CD4-positive, CD25-positive, alpha-beta regulatory T cell (primary cell): ENCODE measurements around the gene ARHGAP45. TPM values are rescaled to one million over a fixed set of nuclear protein-coding genes. Genes with fewer than 3 reads are reported as not detected.
A peak's percentile ranks its signal among the peaks of the same experiment; 100 is the strongest.

Experiments used
- ATAC-seq, 2 donors: fragments of 150-1000 bp; cut with Tn5 transposase; one replicate each; pipeline ENCODE4 v1.10.0; 2021; ENCODE audit warnings: low read depth in 2 of 2, moderate number of reproducible peaks in 2 of 2, moderate library complexity in 1 of 2
- DNase-seq, 3 donors: peaks; one replicate each; pipeline versions ENCODE4 v3.0.0 to v3.0.0-alpha.2; 2012 to 2022; ENCODE audit warnings: mixed read lengths in 1 of 3
- H3K27ac ChIP-seq: one replicate; pipeline ENCODE4 v1.7.0; 2013; ENCODE audit warnings: mild to moderate bottlenecking, low read length; ENCODE audit not compliant: insufficient read depth, poor library complexity, severe bottlenecking
- H3K27me3 ChIP-seq: one replicate; pipeline ENCODE4 v1.7.0; 2013; ENCODE audit warnings: low read length; ENCODE audit not compliant: control insufficient read depth, insufficient read depth
- H3K36me3 ChIP-seq: one replicate; pipeline ENCODE4 v1.7.0; 2013; ENCODE audit warnings: mild to moderate bottlenecking, low read length, moderate library complexity; ENCODE audit not compliant: control insufficient read depth, insufficient read depth
- H3K4me1 ChIP-seq: 2 replicates; pipeline ENCODE4 v1.7.0; 2013; ENCODE audit warnings: mild to moderate bottlenecking, low read length; ENCODE audit not compliant: insufficient read depth, control insufficient read depth, poor library complexity, severe bottlenecking
- H3K4me3 ChIP-seq: one replicate; pipeline ENCODE4 v1.7.0; 2013; ENCODE audit warnings: low read depth, mild to moderate bottlenecking, low read length, moderate library complexity
- H3K9me3 ChIP-seq, 2 experiments: 1 replicate in 1 of 2; 2 replicates in 1 of 2; pipeline ENCODE4 v1.7.0; 2013; ENCODE audit warnings: low read length in 2 of 2, mild to moderate bottlenecking in 1 of 2, moderate library complexity in 1 of 2; ENCODE audit not compliant: control insufficient read depth in 2 of 2
- H3K27ac Mint-ChIP-seq, 3 donors: one replicate each; pipeline ENCODE4 v1.8.0; 2020 to 2022; ENCODE audit warnings: mild to moderate bottlenecking in 3 of 3, mixed read lengths in 3 of 3, moderate library complexity in 2 of 3
- H3K27me3 Mint-ChIP-seq: one replicate; pipeline ENCODE4 v1.8.0; 2022; ENCODE audit warnings: mild to moderate bottlenecking, mixed read lengths
- H3K36me3 Mint-ChIP-seq: one replicate; pipeline ENCODE4 v1.8.0; 2020; ENCODE audit warnings: mixed read lengths
- H3K4me1 Mint-ChIP-seq, 4 donors: one replicate each; pipeline ENCODE4 v1.8.0; 2020 to 2022; ENCODE audit warnings: mixed read lengths in 4 of 4, mild to moderate bottlenecking in 1 of 4
- H3K4me3 Mint-ChIP-seq, 4 donors: one replicate each; pipeline ENCODE4 v1.8.0; 2020 to 2022; ENCODE audit warnings: mild to moderate bottlenecking in 4 of 4, mixed read lengths in 4 of 4, moderate library complexity in 3 of 4
- H3K9me3 Mint-ChIP-seq, 7 donors: one replicate each; pipeline ENCODE4 v1.8.0; 2020 to 2022; ENCODE audit warnings: mixed read lengths in 7 of 7, mild to moderate bottlenecking in 3 of 7, moderate library complexity in 2 of 7
- polyA plus RNA-seq, 4 donors: library from polyadenylated mRNA; unstranded; fragments of 300-500 nt; fragmentation: Illumina TruSeq; gene quantifications; one replicate each; pipeline ENCODE4 v1.2.3, GENCODE V29; 2021
- total RNA-seq: library from RNA; stranded (reverse); gene quantifications from one replicate; pipeline ENCODE4 v1.2.3, GENCODE V29; 2022

The ARHGAP45 gene
- total and polyA plus RNA-seq, 5 donors from 2014 or later: 258 to 756 (median 284) TPM

DNA sequence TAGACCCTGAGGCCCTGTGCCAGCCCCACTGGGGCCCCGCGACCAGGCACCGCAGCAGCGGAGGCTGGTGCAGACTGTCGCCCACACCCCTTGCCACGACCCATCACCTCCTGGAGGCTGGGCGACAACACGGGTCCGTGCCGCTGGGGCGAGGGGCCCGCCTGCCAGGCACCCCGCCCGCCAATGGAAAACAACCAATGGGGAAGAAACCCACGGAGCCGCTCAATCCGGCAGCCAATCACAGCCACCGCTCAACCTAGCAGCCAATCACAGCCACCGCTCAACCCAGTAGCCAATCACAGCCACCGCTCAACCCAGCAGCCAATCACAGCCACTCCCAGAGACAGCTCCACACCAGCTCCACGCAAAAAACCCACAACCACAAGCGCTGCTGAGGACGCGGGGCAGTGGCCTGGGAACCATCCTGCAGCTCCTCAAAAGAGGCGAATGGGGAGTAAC is 66.5 kb downstream of the ARHGAP45 start:
- H3K27me3 ChIP-seq: no peaks in the 10 kb centered on the region
- Mint-ChIP-seq H3K4me1 (peaks cover 0 to 51% (median 13%) of the 10 kb centered on the region in 4 donors), H3K4me3 (peak overlapping the region; percentile 73 to 87 (median 80)), H3K27ac (peak overlapping the region; percentile 71 to 98 (median 93)), H3K9me3 (no peaks in the 10 kb centered on the region), H3K27me3 (no peaks in the 10 kb centered on the region), H3K36me3 (no peaks in the 10 kb centered on the region)
- peaks cover 55% of the 10 kb centered on the region for H3K4me1 ChIP-seq
- no peak overlapping the region for H3K4me3 ChIP-seq
- H3K27ac ChIP-seq: peak overlapping the region; percentile 92
- H3K9me3 ChIP-seq: no peaks in the 10 kb centered on the region
- H3K36me3 ChIP-seq: no peaks in the 10 kb centered on the region
- DNase-seq (peak; percentile 49 to 81 (median 80)), ATAC-seq (peak; percentile 26 to 29)

- Histone ChIP-seq H3K4me3 (no peak overlapping the region), H3K9me3 (no peaks in the 10 kb centered on the region), H3K36me3 (no peaks in the 10 kb centered on the region), H3K27me3 (no peaks in the 10 kb centered on the region), H3K27ac (no peak overlapping the region), H3K4me1 (peaks cover 51% of the 10 kb centered on the region)
- no peak overlapping the region for H3K4me3 Mint-ChIP-seq
- no peaks in the 10 kb centered on the region for H3K27me3 Mint-ChIP-seq
- no peak for DNase-seq
- H3K4me1 Mint-ChIP-seq: peaks cover 0 to 48% (median 16%) of the 10 kb centered on the region in 4 donors
- no peak for ATAC-seq
- H3K9me3 Mint-ChIP-seq: no peaks in the 10 kb centered on the region
- H3K27ac Mint-ChIP-seq: peak overlapping the region in 1 of 3 donors; percentile 98
- H3K36me3 Mint-ChIP-seq: no peaks in the 10 kb centered on the region
Observed at GRCh38 chr19:1134431-1134830, 67.5 kb downstream of the ARHGAP45 start.

DNA sequence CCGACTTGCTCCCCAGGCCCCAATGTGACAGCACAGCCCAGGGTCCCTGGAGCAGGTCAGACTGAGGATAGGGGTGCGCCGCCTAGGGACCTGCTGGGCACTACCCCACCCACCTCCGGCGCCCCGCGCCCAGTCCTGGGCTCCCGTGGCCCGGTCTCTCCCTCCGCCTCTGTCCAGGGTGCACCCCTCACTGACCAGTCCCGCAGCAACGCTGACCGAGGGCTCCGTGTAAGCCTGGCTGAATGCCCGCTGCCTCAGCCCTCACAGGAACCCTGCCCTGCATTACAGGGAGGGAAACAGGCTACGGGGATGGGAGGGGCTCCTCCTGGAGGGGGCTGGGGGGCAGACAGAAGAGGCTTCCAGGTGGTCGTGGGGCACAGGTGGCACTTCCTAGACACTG is 68.5 kb downstream of the ARHGAP45 start:
- Mint-ChIP-seq H3K36me3 (peaks cover 5% of the 10 kb centered on the region), H3K27me3 (no peaks in the 10 kb centered on the region), H3K9me3 (peaks cover 0 to 4% (median 0%) of the 10 kb centered on the region in 7 donors), H3K27ac (peak overlapping the region in 2 of 3 donors; percentile 69 to 85), H3K4me1 (peaks cover 0 to 39% (median 16%) of the 10 kb centered on the region in 4 donors), H3K4me3 (no peak overlapping the region)
- Histone ChIP-seq H3K4me1 (peaks cover 41% of the 10 kb centered on the region), H3K27me3 (no peaks in the 10 kb centered on the region), H3K4me3 (no peak overlapping the region), H3K36me3 (no peaks in the 10 kb centered on the region), H3K9me3 (no peaks in the 10 kb centered on the region), H3K27ac (no peak overlapping the region)
- no peak for DNase-seq
- ATAC-seq: no peak

- Histone ChIP-seq H3K9me3 (no peaks in the 10 kb centered on the region), H3K4me3 (no peak overlapping the region), H3K36me3 (no peaks in the 10 kb centered on the region), H3K27me3 (no peaks in the 10 kb centered on the region), H3K4me1 (peaks cover 34% of the 10 kb centered on the region), H3K27ac (no peak overlapping the region)
- Mint-ChIP-seq H3K36me3 (peaks cover 5% of the 10 kb centered on the region), H3K9me3 (peaks cover 0 to 4% (median 0%) of the 10 kb centered on the region in 7 donors), H3K27me3 (no peaks in the 10 kb centered on the region), H3K4me1 (peaks cover 0 to 34% (median 14%) of the 10 kb centered on the region in 4 donors), H3K4me3 (no peak overlapping the region), H3K27ac (peak overlapping the region in 2 of 3 donors; percentile 93)
- DNase-seq (peak in 1 of 3 donors; percentile 22), ATAC-seq (no peak)
Observed at GRCh38 chr19:1136201-1136600, 69.2 kb downstream of the ARHGAP45 start.

Other genes starting within 250 kb of the ARHGAP45 start
- not detected for gene PLPPR3, start 245.2 kb upstream of the ARHGAP45 start, total RNA-seq
- not detected for gene PLPPR3, start 245.2 kb upstream of the ARHGAP45 start, polyA plus RNA-seq
- 0.59 TPM for gene AZU1, start 239.3 kb upstream of the ARHGAP45 start, total RNA-seq
- not detected for gene AZU1, start 239.3 kb upstream of the ARHGAP45 start, polyA plus RNA-seq
- gene PRTN3, start 226.2 kb upstream of the ARHGAP45 start, total RNA-seq: not detected
- gene PRTN3, start 226.2 kb upstream of the ARHGAP45 start, polyA plus RNA-seq: not detected
- gene ELANE, start 214.9 kb upstream of the ARHGAP45 start, total RNA-seq: not detected
- not detected for gene ELANE, start 214.9 kb upstream of the ARHGAP45 start, polyA plus RNA-seq
- 1.9 TPM for gene CFD, start 207.5 kb upstream of the ARHGAP45 start, total RNA-seq
- 1 to 10 TPM; 2.0 to 6.4 (median 2.5) TPM for gene CFD, start 207.5 kb upstream of the ARHGAP45 start, polyA plus RNA-seq
- gene MED16, start 174.0 kb upstream of the ARHGAP45 start, total RNA-seq: 71.5 TPM
- 10 to 100 TPM; 61.9 to 91.7 (median 81.4) TPM for gene MED16, start 174.0 kb upstream of the ARHGAP45 start, polyA plus RNA-seq
- gene RNU6-9, start 173.7 kb upstream of the ARHGAP45 start, total RNA-seq: not detected
- not detected for gene RNU6-9, start 173.7 kb upstream of the ARHGAP45 start, polyA plus RNA-seq
- 266 TPM for gene R3HDM4, start 153.9 kb upstream of the ARHGAP45 start, total RNA-seq
- 100 to 1,000 TPM; 249 to 283 (median 267) TPM for gene R3HDM4, start 153.9 kb upstream of the ARHGAP45 start, polyA plus RNA-seq
- gene KISS1R, start 149.8 kb upstream of the ARHGAP45 start, total RNA-seq: 0.86 TPM
- gene KISS1R, start 149.8 kb upstream of the ARHGAP45 start, polyA plus RNA-seq: 1 to 10 TPM in 1 of 4 donors, under 1 TPM in 2, not detected in 1; 0.21 to 1.2 (median 0.48) TPM
- gene ARID3A, start 141.1 kb upstream of the ARHGAP45 start, total RNA-seq: 14.4 TPM
- gene ARID3A, start 141.1 kb upstream of the ARHGAP45 start, polyA plus RNA-seq: 1 to 10 TPM in 2 of 4 donors, under 1 TPM in 2; 0.63 to 1.4 (median 0.99) TPM
- 23.8 TPM for gene WDR18, start 82.8 kb upstream of the ARHGAP45 start, total RNA-seq
- gene WDR18, start 82.8 kb upstream of the ARHGAP45 start, polyA plus RNA-seq: 10 to 100 TPM; 55.4 to 71.1 (median 64.9) TPM
- not detected for gene GRIN3B, start 66.7 kb upstream of the ARHGAP45 start, total RNA-seq
- not detected for gene GRIN3B, start 66.7 kb upstream of the ARHGAP45 start, polyA plus RNA-seq
- gene TMEM259, start 46.0 kb upstream of the ARHGAP45 start, total RNA-seq: 339 TPM
- 10 to 100 TPM; 51.6 to 67.1 (median 54.2) TPM for gene TMEM259, start 46.0 kb upstream of the ARHGAP45 start, polyA plus RNA-seq
- gene RNU6-2, start 45.6 kb upstream of the ARHGAP45 start, total RNA-seq: not detected
- gene RNU6-2, start 45.6 kb upstream of the ARHGAP45 start, polyA plus RNA-seq: not detected
- gene CNN2, start 40.6 kb upstream of the ARHGAP45 start, total RNA-seq: 397 TPM
- 100 to 1,000 TPM; 378 to 426 (median 401) TPM for gene CNN2, start 40.6 kb upstream of the ARHGAP45 start, polyA plus RNA-seq
- gene ABCA7, start 27.1 kb upstream of the ARHGAP45 start, total RNA-seq: 161 TPM
- 10 to 100 TPM in 1 of 4 donors, 1 to 10 TPM in 3; 3.4 to 13.3 (median 6.9) TPM for gene ABCA7, start 27.1 kb upstream of the ARHGAP45 start, polyA plus RNA-seq
- 72.4 TPM for gene POLR2E, start 28.2 kb downstream of the ARHGAP45 start, total RNA-seq
- gene POLR2E, start 28.2 kb downstream of the ARHGAP45 start, polyA plus RNA-seq: 100 to 1,000 TPM; 120 to 145 (median 133) TPM
- gene GPX4, start 36.8 kb downstream of the ARHGAP45 start, total RNA-seq: 112 TPM
- 100 to 1,000 TPM; 318 to 406 (median 354) TPM for gene GPX4, start 36.8 kb downstream of the ARHGAP45 start, polyA plus RNA-seq
- 139 TPM for gene SBNO2, start 107.1 kb downstream of the ARHGAP45 start, total RNA-seq
- 1 to 10 TPM; 2.0 to 5.1 (median 2.7) TPM for gene SBNO2, start 107.1 kb downstream of the ARHGAP45 start, polyA plus RNA-seq
- 71.4 TPM for gene STK11, start 138.6 kb downstream of the ARHGAP45 start, total RNA-seq
- 10 to 100 TPM; 11.9 to 23.0 (median 17.4) TPM for gene STK11, start 138.6 kb downstream of the ARHGAP45 start, polyA plus RNA-seq
- 0.12 TPM for gene CBARP, start 170.8 kb downstream of the ARHGAP45 start, total RNA-seq
- gene CBARP, start 170.8 kb downstream of the ARHGAP45 start, polyA plus RNA-seq: not detected
- gene ATP5F1D, start 174.6 kb downstream of the ARHGAP45 start, total RNA-seq: 124 TPM
- 100 to 1,000 TPM; 208 to 236 (median 223) TPM for gene ATP5F1D, start 174.6 kb downstream of the ARHGAP45 start, polyA plus RNA-seq
- gene MIDN, start 181.4 kb downstream of the ARHGAP45 start, total RNA-seq: 126 TPM
- gene MIDN, start 181.4 kb downstream of the ARHGAP45 start, polyA plus RNA-seq: 1 to 10 TPM; 1.4 to 3.4 (median 1.8) TPM
- gene CIRBP, start 202.2 kb downstream of the ARHGAP45 start, total RNA-seq: 497 TPM
- 100 to 1,000 TPM; 172 to 243 (median 210) TPM for gene CIRBP, start 202.2 kb downstream of the ARHGAP45 start, polyA plus RNA-seq
- 44.2 TPM for gene FAM174C, start 208.4 kb downstream of the ARHGAP45 start, total RNA-seq
- 10 to 100 TPM; 72.9 to 91.3 (median 88.4) TPM for gene FAM174C, start 208.4 kb downstream of the ARHGAP45 start, polyA plus RNA-seq
- gene EFNA2, start 218.7 kb downstream of the ARHGAP45 start, total RNA-seq: not detected
- gene EFNA2, start 218.7 kb downstream of the ARHGAP45 start, polyA plus RNA-seq: not detected